GM19035 (cell line): ENCODE results near the gene RBMS1.
"Not testable (repeated sequence)": the region's sequence is repeated elsewhere in the genome, so short reads cannot be mapped to it uniquely, and the experiment has no call there.

Experiments
- ATAC-seq: cut with Tn5 transposase; IDR thresholded peaks from one replicate; pipeline ENCODE4 v1.9.1; 2021; ENCODE audit not compliant: unreplicated experiment

The RBMS1 gene

GRCh38 chr2:160387558-160388262, 105.9 kb downstream of the RBMS1 start:
- ATAC-seq: no peak

- no peak for ATAC-seq
These were observed 108.8 kb downstream of the RBMS1 start for GRCh38 chr2:160384791-160385190.

- ATAC-seq: no peak
These were observed 112.1 kb downstream of the RBMS1 start for GRCh38 chr2:160381425-160381951.

GRCh38 chr2:160380611-160381010, 113.0 kb downstream of the RBMS1 start:
- ATAC-seq: no peak

- ATAC-seq: no peak
These were observed 113.5 kb downstream of the RBMS1 start for GRCh38 chr2:160380000-160380570.

- no peak for ATAC-seq
These were observed 114.2 kb downstream of the RBMS1 start for GRCh38 chr2:160379399-160379798.

- ATAC-seq: no peak
These were observed 116.2 kb downstream of the RBMS1 start for GRCh38 chr2:160377204-160377995.

GRCh38 chr2:160376576-160376975, 117.0 kb downstream of the RBMS1 start:
- ATAC-seq: no peak

GRCh38 chr2:160375802-160376469, 117.7 kb downstream of the RBMS1 start:
- ATAC-seq: no peak

- ATAC-seq: no peak
These were observed 118.6 kb downstream of the RBMS1 start for GRCh38 chr2:160375037-160375436.

- ATAC-seq: no peak
These were observed 119.9 kb downstream of the RBMS1 start for GRCh38 chr2:160373666-160374065.

- ATAC-seq: no peak
These were observed 120.3 kb downstream of the RBMS1 start for GRCh38 chr2:160373263-160373662.

- ATAC-seq: no peak
These were observed 121.0 kb downstream of the RBMS1 start for GRCh38 chr2:160372585-160372984.

GRCh38 chr2:160372010-160372356, 121.6 kb downstream of the RBMS1 start:
- no peak for ATAC-seq

- no peak for ATAC-seq
These were observed 122.2 kb downstream of the RBMS1 start for GRCh38 chr2:160371251-160372009.

- no peak for ATAC-seq
These were observed 124.3 kb downstream of the RBMS1 start for GRCh38 chr2:160368988-160369930.

GRCh38 chr2:160367887-160368286, 125.7 kb downstream of the RBMS1 start:
- no peak for ATAC-seq

GRCh38 chr2:160367139-160367538, 126.5 kb downstream of the RBMS1 start:
- ATAC-seq: not testable (repeated sequence)

- ATAC-seq: no peak
These were observed 127.1 kb downstream of the RBMS1 start for GRCh38 chr2:160366474-160366873.
